Activated CD8-positive, alpha-beta T cell treated with anti-CD3 and anti-CD28 coated beads, Interleukin-2, amount 10 ng/mL, durations not matched to agents 7 days and 5 days (primary cell): ENCODE measurements around the gene UBE2N. TPM values are rescaled to one million over a fixed set of nuclear protein-coding genes. Genes with fewer than 3 reads are reported as not detected.
A peak's percentile ranks its signal among the peaks of the same experiment; 100 is the strongest.
"Not testable (repeated sequence)": the region's sequence is repeated elsewhere in the genome, so short reads cannot be mapped to it uniquely, and the experiment has no call there.

Source experiments
- ATAC-seq: fragments of 150-1000 bp; cut with Tn5 transposase; one replicate; pipeline ENCODE4 v1.10.0; 2021; ENCODE audit warnings: moderate library complexity
- CTCF ChIA-PET: fragments of 350-600 bp; sonication (Branson Sonifier 250); formaldehyde crosslinking; loops from one replicate; lab custom pipeline; 2021; ENCODE audit warnings: antibody characterized with exemption; lab: Charles Lee
- POLR2A ChIA-PET: fragments of 350-600 bp; sonication (Branson Sonifier 250); formaldehyde crosslinking; loops from one replicate; lab custom pipeline; 2021; ENCODE audit warnings: antibody characterized with exemption; lab: Charles Lee
- DNase-seq: peaks from one replicate; pipeline ENCODE4 v3.0.0-alpha.2; 2020
- H3K27ac Mint-ChIP-seq: one replicate; pipeline ENCODE4 v1.8.0; 2021; ENCODE audit warnings: mild to moderate bottlenecking, mixed read lengths
- H3K27me3 Mint-ChIP-seq: one replicate; pipeline ENCODE4 v1.8.0; 2021; ENCODE audit warnings: low read depth, mixed read lengths
- H3K36me3 Mint-ChIP-seq: one replicate; pipeline ENCODE4 v1.8.0; 2021; ENCODE audit warnings: low read depth, mixed read lengths
- H3K4me1 Mint-ChIP-seq: one replicate; pipeline ENCODE4 v1.8.0; 2021; ENCODE audit warnings: low read depth, mixed read lengths
- H3K4me3 Mint-ChIP-seq: one replicate; pipeline ENCODE4 v1.8.0; 2021; ENCODE audit warnings: mild to moderate bottlenecking, mixed read lengths
- H3K9me3 Mint-ChIP-seq: one replicate; pipeline ENCODE4 v1.8.0; 2022; ENCODE audit warnings: mixed read lengths; ENCODE audit not compliant: insufficient read depth
- total RNA-seq, 2 experiments: library from RNA; stranded (reverse); gene quantifications; one replicate each; pipeline ENCODE4 v1.2.3, GENCODE V29; 2021

Gene UBE2N
- total RNA-seq, 2 experiments from 2014 or later = 183 to 194 TPM

- CTCF ChIA-PET = interaction anchor here (0.8 kb wide), 1 partner anchor 149 kb away, joined by 4 read pairs; no protein-coding TSS in a partner anchor
- POLR2A ChIA-PET = no interaction called here
- no peak for DNase-seq
- H3K9me3 Mint-ChIP-seq = no peaks in the 10 kb centered on the region
- ATAC-seq = no peak
- no peaks in the 10 kb centered on the region for H3K27me3 Mint-ChIP-seq
- H3K27ac Mint-ChIP-seq = no peak overlapping the region
- H3K4me3 Mint-ChIP-seq = no peak overlapping the region
- H3K4me1 Mint-ChIP-seq = peaks cover 13% of the 10 kb centered on the region
- peaks cover 26% of the 10 kb centered on the region for H3K36me3 Mint-ChIP-seq
Measured at GRCh38 chr12:93393425-93393824, 48.3 kb downstream of the UBE2N start.

DNA sequence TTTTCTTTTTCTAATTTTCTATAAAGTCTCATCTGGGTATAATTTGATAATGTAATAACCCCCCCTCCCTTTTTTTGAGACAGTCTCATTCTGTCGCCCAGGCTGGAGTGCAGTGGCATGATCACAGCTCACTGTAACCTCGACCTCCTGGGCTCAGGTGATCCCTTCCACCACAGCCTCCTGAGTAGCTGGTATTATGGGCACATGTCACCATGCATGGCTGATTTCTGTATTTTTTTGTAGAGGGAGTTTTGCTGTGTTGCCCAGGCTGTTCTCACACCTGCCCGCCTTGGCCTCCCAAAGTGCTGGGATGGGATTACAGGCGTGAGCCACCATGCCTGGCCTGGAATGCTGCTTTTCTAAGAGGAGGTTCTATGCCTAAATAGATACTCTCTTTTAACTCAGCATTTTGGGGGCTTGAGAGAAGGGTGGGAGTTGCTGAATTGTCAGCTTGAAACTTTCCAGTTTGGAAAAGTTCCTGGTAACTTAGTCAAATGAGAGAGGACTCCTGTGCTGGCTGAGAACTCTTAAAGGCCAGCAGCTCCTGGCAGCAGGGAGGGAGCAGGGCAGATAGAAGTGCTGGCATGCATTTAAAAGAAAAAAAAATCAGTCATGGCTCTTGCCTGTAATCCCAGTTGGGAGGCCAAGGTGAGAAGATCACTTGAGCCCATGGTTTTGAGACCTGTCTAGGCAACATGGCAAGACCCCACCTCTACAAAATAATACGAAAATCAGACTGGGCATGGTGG, 51.0 kb downstream of the UBE2N start:
- DNase-seq = no peak
- H3K27ac Mint-ChIP-seq = no peak overlapping the region
- H3K4me3 Mint-ChIP-seq = no peak overlapping the region
- CTCF ChIA-PET = interaction anchor here (1.4 kb wide), 2 partner anchors 9 to 404 kb away, joined by 3 to 4 read pairs; no protein-coding TSS in a partner anchor
- no peaks in the 10 kb centered on the region for H3K27me3 Mint-ChIP-seq
- H3K36me3 Mint-ChIP-seq = peaks cover 27% of the 10 kb centered on the region
- H3K9me3 Mint-ChIP-seq = no peaks in the 10 kb centered on the region
- ATAC-seq = no peak
- POLR2A ChIA-PET = no interaction called here
- H3K4me1 Mint-ChIP-seq = peaks cover 18% of the 10 kb centered on the region

DNA sequence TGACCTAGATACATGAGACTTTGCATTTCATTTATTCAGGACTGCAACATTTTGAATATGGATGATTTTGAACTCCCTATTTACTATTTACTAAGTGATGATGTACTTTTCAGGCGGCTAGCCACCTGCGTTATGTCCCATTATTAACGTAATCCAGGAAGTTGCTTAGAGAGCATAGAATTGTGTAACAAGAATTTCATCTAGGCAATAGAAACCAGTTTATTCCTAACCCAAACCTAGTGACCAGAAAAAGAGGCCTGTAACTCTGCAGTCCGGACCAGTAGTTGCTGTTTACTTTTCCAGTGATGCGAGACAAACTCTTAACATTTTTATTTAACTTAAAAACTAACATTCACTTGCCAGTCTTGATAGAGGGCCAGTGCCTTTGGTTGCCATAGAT, 51.7 kb downstream of the UBE2N start:
- POLR2A ChIA-PET = no interaction called here

GRCh38 chr12:93387780-93388179, 54.0 kb downstream of the UBE2N start:
- peaks cover 36% of the 10 kb centered on the region for H3K36me3 Mint-ChIP-seq
- no peak overlapping the region for H3K27ac Mint-ChIP-seq
- no peak overlapping the region for H3K4me3 Mint-ChIP-seq
- ATAC-seq (no peak), DNase-seq (no peak)
- peaks cover 33% of the 10 kb centered on the region for H3K4me1 Mint-ChIP-seq
- no peaks in the 10 kb centered on the region for H3K27me3 Mint-ChIP-seq
- no peaks in the 10 kb centered on the region for H3K9me3 Mint-ChIP-seq
- ChIA-PET POLR2A (interaction anchor here (0.6 kb wide), 1 partner anchor 1250 kb away, joined by 4 read pairs; no protein-coding TSS in a partner anchor), CTCF (interaction anchor here (0.7 to 2.5 kb wide), 5 partner anchors 9 to 400 kb away, joined by 3 to 9 read pairs (median 4); no protein-coding TSS in a partner anchor)

More for the DNA sequence above, 51.7 kb downstream of the UBE2N start:
- H3K27me3 Mint-ChIP-seq = no peaks in the 10 kb centered on the region
- H3K9me3 Mint-ChIP-seq = no peaks in the 10 kb centered on the region
- ATAC-seq = no peak
- H3K4me3 Mint-ChIP-seq = no peak overlapping the region
- CTCF ChIA-PET = interaction anchor here (1.4 kb wide), 1 partner anchor 9 kb away, joined by 3 read pairs; no protein-coding TSS in a partner anchor
- H3K27ac Mint-ChIP-seq = peak overlapping the region; percentile 34
- H3K4me1 Mint-ChIP-seq = peaks cover 25% of the 10 kb centered on the region
- DNase-seq = no peak
- peaks cover 32% of the 10 kb centered on the region for H3K36me3 Mint-ChIP-seq

DNA sequence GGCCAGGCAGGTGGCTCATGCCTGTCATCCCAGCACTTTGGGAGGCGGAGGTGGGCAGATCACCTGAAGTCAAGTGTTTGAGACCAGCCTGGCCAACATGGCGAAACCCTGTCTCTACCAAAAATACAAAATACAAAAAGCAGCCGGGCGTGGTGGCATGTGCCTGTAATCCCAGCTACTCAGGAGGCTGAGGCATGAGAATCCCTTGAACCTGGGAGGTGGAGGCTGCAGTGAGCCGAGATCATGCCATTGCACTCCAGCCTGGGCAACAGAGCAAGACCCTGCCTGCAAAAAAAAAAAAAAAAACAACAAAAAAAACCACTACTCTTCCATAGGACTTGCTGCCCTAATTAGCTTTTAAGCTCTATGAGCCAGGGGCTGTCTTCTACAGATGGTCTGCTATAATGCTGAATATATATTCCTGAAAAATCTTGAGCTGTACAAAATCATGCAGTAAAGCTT, 59.7 kb downstream of the UBE2N start:
- Mint-ChIP-seq H3K4me1 (peaks cover 38% of the 10 kb centered on the region), H3K36me3 (peaks cover 31% of the 10 kb centered on the region), H3K27ac (peak overlapping the region; percentile 62)
- CTCF ChIA-PET = interaction anchor here (0.7 to 5.3 kb wide), 16 partner anchors 8 to 395 kb away, joined by 3 to 54 read pairs (median 4); no protein-coding TSS in a partner anchor
- H3K9me3 Mint-ChIP-seq, H3K27me3 Mint-ChIP-seq, ATAC-seq, H3K4me3 Mint-ChIP-seq, DNase-seq, POLR2A ChIA-PET: not testable (repeated sequence)

- peak overlapping the region; percentile 99 for H3K4me3 Mint-ChIP-seq
- DNase-seq (no peak), ATAC-seq (no peak)
- peak overlapping the region; percentile 62 for H3K27ac Mint-ChIP-seq
- H3K36me3 Mint-ChIP-seq = peaks cover 28% of the 10 kb centered on the region
- CTCF ChIA-PET = interaction anchor here (0.7 to 5.3 kb wide), 24 partner anchors 9 to 721 kb away, joined by 3 to 54 read pairs (median 4); no protein-coding TSS in a partner anchor
- H3K4me1 Mint-ChIP-seq = peaks cover 45% of the 10 kb centered on the region
- no peaks in the 10 kb centered on the region for H3K9me3 Mint-ChIP-seq
- POLR2A ChIA-PET = no interaction called here
- no peaks in the 10 kb centered on the region for H3K27me3 Mint-ChIP-seq
Measured at GRCh38 chr12:93381161-93381975, 60.4 kb downstream of the UBE2N start.

GRCh38 chr12:93380480-93381121, 61.1 kb downstream of the UBE2N start:
- Mint-ChIP-seq H3K27ac (peak overlapping the region; percentile 62), H3K27me3 (no peaks in the 10 kb centered on the region), H3K36me3 (peaks cover 28% of the 10 kb centered on the region), H3K4me1 (peaks cover 47% of the 10 kb centered on the region), H3K4me3 (peak overlapping the region; percentile 99), H3K9me3 (no peaks in the 10 kb centered on the region)
- ChIA-PET CTCF (interaction anchor here (0.7 to 5.3 kb wide), 31 partner anchors 10 to 722 kb away, joined by 3 to 54 read pairs (median 4); no protein-coding TSS in a partner anchor), POLR2A (interaction anchor here (0.7 kb wide), 1 partner anchor 194 kb away, joined by 4 read pairs; no protein-coding TSS in a partner anchor)
- ATAC-seq = no peak
- DNase-seq = no peak

- DNase-seq (no peak), ATAC-seq (no peak)
- Mint-ChIP-seq H3K4me1 (peaks cover 43% of the 10 kb centered on the region), H3K36me3 (peaks cover 22% of the 10 kb centered on the region), H3K9me3 (no peaks in the 10 kb centered on the region), H3K27me3 (no peaks in the 10 kb centered on the region), H3K27ac (peak overlapping the region; percentile 99), H3K4me3 (peak overlapping the region; percentile 99)
- ChIA-PET POLR2A (interaction anchor here (0.6 to 2.0 kb wide), 3 partner anchors 17 to 445 kb away, joined by 4 to 6 read pairs (median 4); no protein-coding TSS in a partner anchor), CTCF (interaction anchor here (0.7 to 5.3 kb wide), 25 partner anchors 16 to 594 kb away, joined by 3 to 54 read pairs (median 4); no protein-coding TSS in a partner anchor)
Measured at GRCh38 chr12:93379981-93380361, 61.8 kb downstream of the UBE2N start.

DNA sequence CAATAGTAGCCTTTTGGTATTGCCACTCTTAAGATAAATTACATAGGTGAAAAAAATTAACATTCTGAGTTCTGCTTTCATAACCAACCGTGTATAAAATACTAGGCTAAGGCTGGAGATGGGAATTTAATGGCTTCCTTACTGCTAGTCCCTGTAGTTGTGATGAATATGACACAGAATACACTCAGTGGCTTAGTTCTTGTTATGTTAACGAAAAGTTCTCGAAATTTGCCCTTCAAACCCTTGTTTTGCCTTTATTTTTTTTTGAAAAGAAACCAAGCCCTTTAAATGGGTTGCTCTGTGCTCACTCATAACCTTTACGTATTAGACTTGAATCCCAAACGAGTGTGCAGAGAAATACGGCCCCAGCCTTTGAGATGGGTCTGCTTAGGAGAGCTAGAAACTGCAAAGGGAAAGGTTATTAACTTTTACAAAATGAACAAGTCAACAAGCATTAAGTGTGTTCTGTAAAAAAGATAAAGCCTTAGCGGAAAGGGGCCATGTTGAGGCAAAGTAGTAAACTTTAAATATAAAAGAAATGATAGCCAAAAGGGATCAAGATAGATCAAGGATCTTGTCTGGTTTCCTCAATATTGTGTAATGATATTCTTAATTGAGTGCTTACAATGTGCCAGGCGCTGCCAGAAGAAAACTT, 62.3 kb downstream of the UBE2N start:
- H3K4me3 Mint-ChIP-seq = peak overlapping the region; percentile 99
- ATAC-seq (no peak), DNase-seq (no peak)
- no peaks in the 10 kb centered on the region for H3K27me3 Mint-ChIP-seq
- H3K9me3 Mint-ChIP-seq = no peaks in the 10 kb centered on the region
- H3K4me1 Mint-ChIP-seq = peaks cover 42% of the 10 kb centered on the region
- peak overlapping the region; percentile 99 for H3K27ac Mint-ChIP-seq
- CTCF ChIA-PET = interaction anchor here (1.3 to 5.3 kb wide), 7 partner anchors 15 to 392 kb away, joined by 3 to 54 read pairs (median 23); no protein-coding TSS in a partner anchor
- POLR2A ChIA-PET = interaction anchor here (0.6 to 2.0 kb wide), 4 partner anchors 16 to 1866 kb away, joined by 4 to 6 read pairs (median 4); no protein-coding TSS in a partner anchor
- H3K36me3 Mint-ChIP-seq = peaks cover 21% of the 10 kb centered on the region

DNA sequence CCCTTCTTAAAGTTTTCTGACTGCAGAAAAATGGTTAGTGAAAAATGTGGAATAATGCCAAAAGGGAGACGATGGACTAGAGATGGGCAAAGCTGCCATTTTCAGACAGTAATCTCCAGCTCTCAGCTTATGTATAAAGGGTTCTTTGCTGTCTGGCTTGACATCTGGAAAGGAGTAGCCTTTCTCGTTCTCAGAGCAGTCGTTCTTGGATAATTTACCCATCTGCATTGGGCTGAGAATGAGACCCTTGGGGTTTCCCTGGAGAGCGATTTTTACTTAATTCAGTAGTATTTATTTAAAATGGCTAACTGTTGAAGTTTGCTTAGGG, 62.8 kb downstream of the UBE2N start:
- POLR2A ChIA-PET = interaction anchor here (0.7 to 2.0 kb wide), 3 partner anchors 16 to 1867 kb away, joined by 4 to 6 read pairs (median 4); no protein-coding TSS in a partner anchor
- CTCF ChIA-PET = interaction anchor here (1.3 to 5.3 kb wide), 5 partner anchors 14 to 391 kb away, joined by 4 to 54 read pairs (median 27); no protein-coding TSS in a partner anchor
- no peak for ATAC-seq

More for the DNA sequence above, 62.8 kb downstream of the UBE2N start:
- Mint-ChIP-seq H3K4me1 (peaks cover 45% of the 10 kb centered on the region), H3K4me3 (peak overlapping the region; percentile 99), H3K27ac (peak overlapping the region; percentile 99), H3K36me3 (peaks cover 19% of the 10 kb centered on the region), H3K9me3 (no peaks in the 10 kb centered on the region), H3K27me3 (no peaks in the 10 kb centered on the region)
- DNase-seq = no peak
